ENCODE data around the gene DHRSX.

- TF ChIP-seq POLR2A (IDR thresholded peaks at IDR 0.05) (no peak), CTCF (IDR thresholded peaks at IDR 0.05) (no peak)
Observed at GRCh38 chrX:2370456-2370855, 130.3 kb downstream of the DHRSX start.

Measured in adrenal gland (tissue), 5 donors.